CD1c-positive myeloid dendritic cell (primary cell): ENCODE results near the gene GAA.

Experiments used
- DNase-seq: peaks from one replicate; pipeline ENCODE4 v3.0.0-alpha.2; 2016; ENCODE audit errors: extremely low spot score

The GAA gene

DNA sequence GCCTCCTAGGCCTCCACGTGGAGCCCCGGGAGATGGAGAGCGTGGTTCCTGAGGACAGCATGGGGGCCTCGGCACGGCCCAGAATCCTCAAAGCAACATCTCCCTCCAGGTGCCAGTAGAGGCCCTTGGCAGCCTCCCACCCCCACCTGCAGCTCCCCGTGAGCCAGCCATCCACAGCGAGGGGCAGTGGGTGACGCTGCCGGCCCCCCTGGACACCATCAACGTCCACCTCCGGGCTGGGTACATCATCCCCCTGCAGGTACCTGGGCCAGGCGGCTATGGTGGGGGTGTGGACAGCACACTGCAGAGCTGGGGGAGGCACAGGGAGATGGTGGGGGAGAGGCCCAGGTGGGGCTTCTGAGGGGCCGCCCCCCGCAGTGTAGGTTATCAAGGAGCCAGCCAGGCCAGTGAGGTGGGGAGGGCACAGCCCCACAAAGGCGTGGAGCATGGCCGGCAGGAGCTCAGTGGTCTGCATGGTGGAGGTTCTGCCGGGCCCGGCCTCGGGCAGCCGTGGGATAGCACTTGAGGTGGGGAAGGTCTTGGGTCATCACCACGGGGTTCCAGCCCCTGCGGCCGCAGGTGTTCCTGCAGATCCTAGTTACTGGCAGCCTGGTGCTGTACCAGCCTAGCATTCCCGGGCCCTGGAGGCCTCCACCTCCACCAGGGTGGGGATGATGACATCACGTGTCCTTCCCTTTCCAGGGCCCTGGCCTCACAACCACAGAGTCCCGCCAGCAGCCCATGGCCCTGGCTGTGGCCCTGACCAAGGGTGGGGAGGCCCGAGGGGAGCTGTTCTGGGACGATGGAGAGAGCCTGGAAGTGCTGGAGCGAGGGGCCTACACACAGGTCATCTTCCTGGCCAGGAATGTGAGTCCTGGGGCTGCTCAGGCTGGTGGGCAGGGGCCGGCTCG lies 16.4 kb downstream of the GAA start:
- no peak for DNase-seq

DNA sequence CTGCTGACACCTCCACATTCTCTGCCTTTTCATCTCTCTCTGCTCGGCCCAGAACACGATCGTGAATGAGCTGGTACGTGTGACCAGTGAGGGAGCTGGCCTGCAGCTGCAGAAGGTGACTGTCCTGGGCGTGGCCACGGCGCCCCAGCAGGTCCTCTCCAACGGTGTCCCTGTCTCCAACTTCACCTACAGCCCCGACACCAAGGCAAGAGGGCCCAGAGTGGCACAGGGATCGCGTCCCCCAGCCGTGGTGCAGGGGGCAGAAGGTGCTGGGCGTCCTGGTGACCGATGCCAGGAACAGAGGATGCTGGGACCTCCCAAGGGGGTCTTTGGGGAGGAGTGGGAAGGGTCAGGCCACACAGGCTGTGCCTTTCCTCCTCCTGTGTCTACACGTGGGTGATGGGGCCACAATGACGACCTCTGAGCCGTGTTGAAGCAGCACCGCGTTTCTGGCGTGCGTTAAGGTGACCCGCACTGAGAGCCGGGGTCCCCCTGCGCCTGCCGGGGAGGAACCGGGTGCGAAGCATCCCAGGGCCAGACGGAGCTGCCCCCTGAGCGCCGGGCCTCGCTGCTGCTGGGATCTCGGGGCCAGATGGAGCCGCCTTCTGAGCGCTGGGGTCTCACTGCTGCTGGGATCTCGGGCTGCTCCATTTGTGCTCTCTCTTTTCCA lies 17.4 kb downstream of the GAA start:
- no peak for DNase-seq

DNA sequence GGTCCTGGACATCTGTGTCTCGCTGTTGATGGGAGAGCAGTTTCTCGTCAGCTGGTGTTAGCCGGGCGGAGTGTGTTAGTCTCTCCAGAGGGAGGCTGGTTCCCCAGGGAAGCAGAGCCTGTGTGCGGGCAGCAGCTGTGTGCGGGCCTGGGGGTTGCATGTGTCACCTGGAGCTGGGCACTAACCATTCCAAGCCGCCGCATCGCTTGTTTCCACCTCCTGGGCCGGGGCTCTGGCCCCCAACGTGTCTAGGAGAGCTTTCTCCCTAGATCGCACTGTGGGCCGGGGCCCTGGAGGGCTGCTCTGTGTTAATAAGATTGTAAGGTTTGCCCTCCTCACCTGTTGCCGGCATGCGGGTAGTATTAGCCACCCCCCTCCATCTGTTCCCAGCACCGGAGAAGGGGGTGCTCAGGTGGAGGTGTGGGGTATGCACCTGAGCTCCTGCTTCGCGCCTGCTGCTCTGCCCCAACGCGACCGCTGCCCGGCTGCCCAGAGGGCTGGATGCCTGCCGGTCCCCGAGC lies 17.9 kb downstream of the GAA start:
- DNase-seq, result no peak

- no peak for DNase-seq
These were observed 18.5 kb downstream of the GAA start for GRCh38 chr17:80119839-80120238.

DNA sequence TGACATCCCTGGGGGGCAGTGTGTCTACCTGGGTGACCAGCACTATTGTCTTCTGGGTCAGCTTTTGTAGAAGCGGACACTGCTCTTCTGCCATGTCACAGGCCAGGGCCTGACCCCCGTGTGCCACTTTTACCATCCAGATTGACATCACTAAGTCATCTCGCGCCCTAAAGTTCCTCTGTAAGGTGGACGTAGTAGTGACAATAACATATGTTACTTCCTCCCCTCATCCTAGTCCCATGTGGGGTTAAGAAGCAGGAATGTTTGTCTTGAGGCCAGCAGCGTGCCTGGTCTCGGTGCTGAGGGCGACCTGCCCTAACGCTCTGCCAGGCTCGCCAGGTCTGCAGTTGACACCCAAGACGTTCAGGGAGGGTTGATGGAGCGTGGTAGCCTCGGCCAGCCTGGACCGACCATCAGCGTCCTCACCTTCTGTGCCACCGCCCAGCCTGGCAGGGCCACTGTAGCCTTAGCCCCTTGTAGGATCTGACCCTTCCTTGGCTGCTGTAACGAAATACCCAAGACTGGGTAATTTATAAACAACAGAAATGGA lies 20.7 kb downstream of the GAA start:
- DNase-seq, result no peak

DNA sequence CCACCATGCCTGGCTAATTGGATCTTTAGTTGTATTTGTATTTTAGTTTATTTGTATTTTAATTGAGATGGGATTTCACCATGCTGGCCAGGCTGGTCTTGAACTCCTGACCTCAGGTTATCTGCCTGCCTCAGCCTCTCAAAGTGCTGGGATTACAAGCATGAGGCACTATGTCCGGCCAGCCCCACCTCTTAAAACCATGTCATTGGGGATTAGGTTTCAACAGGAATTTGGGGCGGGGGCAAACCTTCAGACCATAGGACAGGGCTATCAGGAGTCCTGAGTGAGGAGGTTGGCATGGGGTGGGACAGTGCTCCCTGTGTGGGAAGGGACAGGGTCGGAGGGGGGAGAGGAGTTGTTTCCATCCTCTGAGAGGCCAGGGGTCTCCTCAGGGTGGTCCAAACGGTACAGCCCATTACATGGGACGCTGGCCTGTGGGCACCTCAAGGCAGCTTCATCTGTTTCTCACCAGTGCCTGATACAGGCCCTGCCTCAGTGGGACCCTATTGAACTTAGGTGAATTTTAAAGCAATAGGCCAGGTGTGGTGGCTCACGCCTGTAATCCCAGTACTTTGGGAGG lies 21.6 kb downstream of the GAA start:
- no peak for DNase-seq

DNA sequence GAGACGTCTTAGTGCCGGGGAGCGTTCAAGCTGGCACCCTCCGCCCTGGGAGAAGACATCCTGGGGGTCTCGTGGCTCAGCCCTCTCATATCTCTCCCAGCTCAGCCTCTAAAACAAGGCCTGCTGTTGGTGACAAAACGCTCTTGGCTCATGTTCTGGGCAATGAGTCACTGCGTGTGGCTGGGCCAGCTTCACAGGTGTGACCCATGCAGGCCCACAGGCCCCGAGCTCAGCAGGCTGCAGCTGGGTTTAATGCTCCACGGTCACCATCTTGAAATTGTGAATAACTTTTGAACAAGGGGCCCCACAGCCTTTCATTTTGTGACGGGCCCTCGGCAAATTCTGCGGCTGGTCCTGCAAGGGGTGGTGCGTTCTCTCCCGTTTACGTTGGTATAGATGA lies 22.4 kb downstream of the GAA start:
- no peak for DNase-seq

GRCh38 chr17:80124351-80124981 lies 23.1 kb downstream of the GAA start:
- DNase-seq, result no peak

DNA sequence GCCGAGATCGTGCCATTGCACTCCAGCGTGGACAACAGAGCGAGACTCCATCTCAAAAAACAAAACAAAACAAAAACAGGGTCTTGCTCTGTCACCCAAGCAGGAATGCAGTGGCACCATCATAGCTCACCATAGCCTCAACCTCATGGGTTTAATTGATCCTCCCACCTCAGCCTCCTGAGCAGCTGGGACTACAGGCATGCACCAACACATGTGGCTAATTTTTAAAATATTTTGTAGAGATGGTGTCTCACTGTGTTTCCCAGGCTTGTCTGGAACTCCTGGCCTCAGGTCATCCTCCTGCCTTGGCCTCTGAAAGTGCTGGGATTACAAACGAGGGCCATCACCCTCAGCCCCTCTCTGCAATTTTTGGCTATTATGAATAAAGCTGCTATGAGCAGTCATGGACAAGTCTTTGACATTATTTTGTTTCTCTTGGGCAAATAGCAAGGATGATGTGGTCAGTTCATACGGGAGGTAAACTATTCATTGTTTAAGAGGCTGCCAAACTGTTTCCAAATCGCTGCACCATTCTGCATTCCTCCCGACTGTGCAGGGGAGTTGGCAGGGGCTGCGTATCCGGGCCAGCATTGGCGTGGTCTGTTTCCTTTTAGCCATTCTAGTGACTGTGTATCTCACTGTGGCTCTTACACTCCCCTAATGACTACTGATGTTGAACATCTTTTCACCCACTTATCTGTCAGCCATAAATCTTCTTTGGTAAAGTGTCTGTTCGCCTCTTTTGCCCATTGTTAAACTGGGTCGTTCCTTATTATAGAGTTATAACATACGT lies 24.5 kb downstream of the GAA start:
- no peak for DNase-seq

- no peak for DNase-seq
These were observed 25.0 kb downstream of the GAA start for GRCh38 chr17:80126449-80126715.

DNA sequence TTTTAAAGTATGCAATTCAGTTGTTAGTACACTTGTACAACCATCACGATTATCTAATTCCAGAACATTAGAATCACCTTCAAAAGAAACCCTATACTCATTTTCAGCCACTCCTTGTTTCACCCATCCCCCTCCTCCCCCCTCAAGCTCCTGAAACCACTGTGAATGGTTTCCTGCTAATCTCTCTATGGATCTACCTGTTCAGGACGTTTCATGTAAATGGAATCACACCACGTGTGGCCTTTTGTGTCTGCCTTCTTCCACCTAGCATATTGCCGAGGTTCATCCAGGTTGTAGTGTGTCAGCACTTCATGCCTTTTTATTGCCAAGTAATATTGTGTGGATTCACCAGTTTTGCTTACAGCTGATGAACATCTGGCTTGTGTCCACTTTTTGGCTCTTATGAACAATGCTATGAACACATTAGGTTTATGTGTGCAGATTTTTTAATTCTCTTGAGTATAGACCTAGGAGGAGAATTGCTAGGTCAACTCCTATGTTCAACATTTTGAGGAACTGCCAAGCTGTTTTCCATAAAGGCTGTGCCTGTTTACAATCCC lies 27.7 kb downstream of the GAA start:
- no peak for DNase-seq

DNA sequence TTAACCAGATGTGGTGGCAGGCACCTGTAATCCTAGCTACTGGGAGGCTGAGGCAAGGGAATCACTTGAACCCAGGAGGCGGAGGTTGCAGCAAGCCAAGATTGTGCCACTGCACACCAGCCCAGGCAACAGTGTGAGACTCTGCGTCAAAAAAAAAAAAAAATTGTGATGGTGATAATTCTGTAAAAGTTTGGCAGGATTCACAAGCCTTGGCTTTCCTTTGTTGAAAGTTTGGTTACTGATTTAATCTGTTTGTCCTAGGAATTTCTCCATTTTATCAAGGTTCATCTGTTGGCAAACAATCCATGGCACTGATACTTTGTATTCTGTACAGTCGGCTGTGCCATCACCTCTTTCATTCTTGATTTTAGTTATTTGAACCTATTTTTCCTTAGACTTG lies 29.6 kb downstream of the GAA start:
- DNase-seq, result no peak

DNA sequence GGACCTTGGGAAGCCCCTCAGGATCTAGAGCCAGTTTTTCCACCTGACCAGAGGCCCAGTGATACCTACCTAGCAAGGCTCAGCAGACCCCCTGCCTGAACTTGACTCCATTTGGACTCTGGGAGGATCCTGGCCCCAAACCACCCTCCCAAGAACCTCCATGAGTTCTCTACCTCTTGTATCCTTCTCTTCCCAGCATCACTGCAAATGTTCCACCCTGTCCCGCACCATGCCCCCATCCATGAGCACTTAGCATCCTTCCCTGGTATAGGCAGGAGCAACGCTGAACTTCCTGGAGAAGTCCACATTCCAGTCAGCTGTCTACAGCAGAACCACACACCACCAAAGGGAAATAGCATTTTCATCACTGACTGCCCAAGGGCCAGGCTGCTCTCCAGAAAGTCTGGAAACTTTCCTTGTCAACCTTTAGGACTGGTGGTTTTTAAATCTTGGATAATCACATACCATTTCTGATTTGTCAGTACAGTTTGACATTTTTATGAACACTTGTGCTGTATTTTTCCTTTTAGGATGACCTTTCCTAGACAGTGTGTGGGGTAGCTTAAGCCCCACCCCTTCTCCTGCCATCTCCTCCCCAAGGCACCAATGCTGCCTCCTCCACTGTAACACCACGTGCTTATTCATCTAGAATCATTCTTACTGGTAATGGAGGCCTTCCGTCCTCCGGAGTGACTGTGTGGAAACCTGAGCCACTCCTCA lies 31.7 kb downstream of the GAA start:
- no peak for DNase-seq

DNA sequence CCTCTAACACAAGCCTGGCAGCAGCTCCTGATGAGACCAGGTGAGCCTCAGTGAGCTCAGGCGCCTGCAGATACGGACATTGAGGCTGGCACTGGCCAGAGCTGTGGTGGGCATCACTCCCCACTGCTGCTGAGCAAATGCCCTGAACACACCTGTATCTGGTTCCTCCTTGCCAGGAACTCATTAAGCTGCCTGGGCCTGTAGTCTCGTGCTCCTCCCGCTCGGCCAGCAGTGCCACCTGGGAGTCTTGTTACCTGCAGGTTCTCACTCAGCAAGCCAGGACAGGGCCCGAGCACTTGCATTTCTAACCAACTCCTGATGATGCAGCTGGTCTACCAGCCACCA lies 32.2 kb downstream of the GAA start:
- DNase-seq, result no peak

GRCh38 chr17:80137131-80137530 lies 35.8 kb downstream of the GAA start:
- DNase-seq, result no peak

DNA sequence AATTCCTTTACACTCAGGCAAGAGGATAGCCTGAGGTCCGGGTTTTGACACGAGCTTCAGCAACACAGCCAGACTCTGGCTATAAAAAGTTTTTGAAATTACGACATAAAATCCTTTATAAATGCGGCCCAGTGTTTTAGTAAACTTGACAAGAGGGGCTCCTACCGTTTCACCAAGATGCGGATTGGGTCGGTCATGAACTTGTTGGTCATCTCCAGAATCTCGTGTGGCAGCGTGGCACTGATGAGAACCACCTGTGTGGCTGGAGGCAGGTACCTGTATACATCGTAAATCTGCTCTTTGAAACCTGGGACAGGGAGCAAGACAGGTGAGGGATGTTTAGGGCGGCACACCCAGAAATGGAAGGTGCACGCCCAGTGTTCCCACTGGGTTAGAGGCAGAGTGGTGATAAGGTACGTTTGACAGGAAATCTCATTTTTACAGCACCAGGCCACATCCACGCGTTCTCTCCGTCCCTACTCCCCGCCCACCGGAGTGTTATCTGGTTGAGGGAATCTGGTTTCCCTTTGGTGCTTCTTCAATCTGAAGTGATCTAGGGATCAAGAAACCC lies 37.6 kb downstream of the GAA start:
- DNase-seq, result no peak

GRCh38 chr17:80141463-80142165 lies 40.2 kb downstream of the GAA start:
- DNase-seq, result no peak

- DNase-seq, result no peak
These were observed 41.5 kb downstream of the GAA start for GRCh38 chr17:80142929-80143328.
